OCI-M1 (cell line): Measurements from ENCODE around the gene DHX9.

Experiments used
- DNase-seq: peaks from one replicate; lab custom pipeline; 2025; lab: John Stamatoyannopoulos, UW

Gene DHX9

GRCh38 chr1:182841368-182841988 lies 2.3 kb downstream of the DHX9 start:
- peak; percentile 58 for DNase-seq

GRCh38 chr1:182842265-182842664 lies 3.1 kb downstream of the DHX9 start:
- no peak for DNase-seq

- DNase-seq: no peak
Measured at GRCh38 chr1:182845379-182845778, 6.2 kb downstream of the DHX9 start.

- DNase-seq: no peak
Measured at GRCh38 chr1:182845894-182846293, 6.7 kb downstream of the DHX9 start.

GRCh38 chr1:182847105-182847504 lies 8.0 kb downstream of the DHX9 start:
- DNase-seq: no peak

GRCh38 chr1:182848736-182849135 lies 9.6 kb downstream of the DHX9 start:
- DNase-seq: no peak

GRCh38 chr1:182850319-182850718 lies 11.2 kb downstream of the DHX9 start:
- DNase-seq: no peak

GRCh38 chr1:182851825-182852224 lies 12.7 kb downstream of the DHX9 start:
- no peak for DNase-seq

GRCh38 chr1:182855911-182856310 lies 16.8 kb downstream of the DHX9 start:
- DNase-seq: no peak

GRCh38 chr1:182857212-182857611 lies 18.1 kb downstream of the DHX9 start:
- no peak for DNase-seq

- no peak for DNase-seq
Measured at GRCh38 chr1:182860658-182861057, 21.5 kb downstream of the DHX9 start.

GRCh38 chr1:182861994-182862393 lies 22.8 kb downstream of the DHX9 start:
- peak; percentile 33 for DNase-seq

GRCh38 chr1:182862827-182863226 lies 23.7 kb downstream of the DHX9 start:
- no peak for DNase-seq

- no peak for DNase-seq
Measured at GRCh38 chr1:182863940-182864339, 24.8 kb downstream of the DHX9 start.

- DNase-seq: no peak
Measured at GRCh38 chr1:182867861-182868260, 28.7 kb downstream of the DHX9 start.

GRCh38 chr1:182869241-182869666 lies 30.1 kb downstream of the DHX9 start:
- no peak for DNase-seq

GRCh38 chr1:182872881-182873280 lies 33.7 kb downstream of the DHX9 start:
- no peak for DNase-seq

GRCh38 chr1:182875889-182876288 lies 36.7 kb downstream of the DHX9 start:
- no peak for DNase-seq

GRCh38 chr1:182877331-182877730 lies 38.2 kb downstream of the DHX9 start:
- no peak for DNase-seq

GRCh38 chr1:182877842-182878241 lies 38.7 kb downstream of the DHX9 start:
- DNase-seq: no peak

GRCh38 chr1:182884872-182885271 lies 45.7 kb downstream of the DHX9 start:
- DNase-seq: no peak

- DNase-seq: no peak
Measured at GRCh38 chr1:182885591-182885990, 46.4 kb downstream of the DHX9 start.

- no peak for DNase-seq
Measured at GRCh38 chr1:182886985-182887384, 47.8 kb downstream of the DHX9 start.

GRCh38 chr1:182888736-182889531 lies 49.8 kb downstream of the DHX9 start:
- DNase-seq: no peak
